ENCODE data around the gene GMEB2. TPM values are rescaled to one million over a fixed set of nuclear protein-coding genes. Genes with fewer than 3 reads are reported as not detected.
"Not testable (repeated sequence)": the region's sequence is repeated elsewhere in the genome, so short reads cannot be mapped to it uniquely, and the experiment has no call there.

Gene GMEB2
- total RNA-seq, 1 donor from 2014 or later, result 13.2 TPM

GRCh38 chr20:63572071-63572787, 54.7 kb downstream of the GMEB2 start:
- DNase-seq (ENCODE audit: low read depth), result no peak
- no peak for FAIRE-seq
- TF ChIP-seq CTCF (IDR thresholded peaks at IDR 0.05; ENCODE audit: insufficient read depth, low read length, severe bottlenecking), result no peak
- Histone ChIP-seq H3K27me3 (ENCODE audit: control insufficient read depth, insufficient read depth, low read length) (no peaks in the 10 kb centered on the region), H3K4me3 (ENCODE audit: low read depth, low read length) (no peak overlapping the region), H3K36me3 (ENCODE audit: control insufficient read depth, insufficient read depth, low read length) (peaks cover 4% of the 10 kb centered on the region)

GRCh38 chr20:63571087-63571478, 55.8 kb downstream of the GMEB2 start:
- not testable (repeated sequence) for H3K27me3 ChIP-seq (ENCODE audit: control insufficient read depth, insufficient read depth, low read length); DNase-seq (ENCODE audit: low read depth); H3K36me3 ChIP-seq (ENCODE audit: control insufficient read depth, insufficient read depth, low read length); FAIRE-seq; H3K4me3 ChIP-seq (ENCODE audit: low read depth, low read length)

GRCh38 chr20:63570281-63571086, 56.4 kb downstream of the GMEB2 start:
- no peaks in the 10 kb centered on the region for H3K27me3 ChIP-seq (ENCODE audit: control insufficient read depth, insufficient read depth, low read length)
- no peak for TF ChIP-seq CTCF (IDR thresholded peaks at IDR 0.05; ENCODE audit: insufficient read depth, low read length, severe bottlenecking)
- DNase-seq (ENCODE audit: low read depth) (no peak), FAIRE-seq (no peak)
- no peak overlapping the region for H3K4me3 ChIP-seq (ENCODE audit: low read depth, low read length)
- peaks cover 7% of the 10 kb centered on the region for H3K36me3 ChIP-seq (ENCODE audit: control insufficient read depth, insufficient read depth, low read length)

GRCh38 chr20:63568986-63569949, 57.6 kb downstream of the GMEB2 start:
- H3K27me3 ChIP-seq (ENCODE audit: control insufficient read depth, insufficient read depth, low read length), result no peaks in the 10 kb centered on the region
- no peak for DNase-seq (ENCODE audit: low read depth)
- no peak overlapping the region for H3K4me3 ChIP-seq (ENCODE audit: low read depth, low read length)
- peaks cover 7% of the 10 kb centered on the region for H3K36me3 ChIP-seq (ENCODE audit: control insufficient read depth, insufficient read depth, low read length)
- FAIRE-seq, result no peak
- no peak for TF ChIP-seq CTCF (IDR thresholded peaks at IDR 0.05; ENCODE audit: insufficient read depth, low read length, severe bottlenecking)

GRCh38 chr20:63568170-63568981, 58.5 kb downstream of the GMEB2 start:
- no peak overlapping the region for H3K4me3 ChIP-seq (ENCODE audit: low read depth, low read length)
- no peak for FAIRE-seq
- no peaks in the 10 kb centered on the region for H3K27me3 ChIP-seq (ENCODE audit: control insufficient read depth, insufficient read depth, low read length)
- no peak for DNase-seq (ENCODE audit: low read depth)
- peaks cover 8% of the 10 kb centered on the region for H3K36me3 ChIP-seq (ENCODE audit: control insufficient read depth, insufficient read depth, low read length)
- no peak for TF ChIP-seq CTCF (IDR thresholded peaks at IDR 0.05; ENCODE audit: insufficient read depth, low read length, severe bottlenecking)

Data from bronchial epithelial cell (primary cell).